A673 (cell line): ENCODE data around the gene UBP1.

Experiments
- EZH2 ChIP-seq: fragments of 200-600 bp; sonication (generic); IDR thresholded peaks from 2 replicates; pipeline ENCODE4 v1.6.1; 2017; ENCODE audit warnings: borderline replicate concordance, low read depth, mild to moderate bottlenecking, mixed read lengths, antibody characterized with exemption, low read length; ENCODE audit not compliant: poor library complexity, severe bottlenecking
- TF ChIP-seq, protein P1 (sequence below): fragments of 300-800, 200-600 bp; sonication (generic); conservative IDR thresholded peaks from 2 replicates; pipeline ENCODE4 v1.5.1; 2017; ENCODE audit warnings: low read depth, mild to moderate bottlenecking, antibody characterized with exemption, low read length, moderate library complexity, mixed read lengths

DNA sequence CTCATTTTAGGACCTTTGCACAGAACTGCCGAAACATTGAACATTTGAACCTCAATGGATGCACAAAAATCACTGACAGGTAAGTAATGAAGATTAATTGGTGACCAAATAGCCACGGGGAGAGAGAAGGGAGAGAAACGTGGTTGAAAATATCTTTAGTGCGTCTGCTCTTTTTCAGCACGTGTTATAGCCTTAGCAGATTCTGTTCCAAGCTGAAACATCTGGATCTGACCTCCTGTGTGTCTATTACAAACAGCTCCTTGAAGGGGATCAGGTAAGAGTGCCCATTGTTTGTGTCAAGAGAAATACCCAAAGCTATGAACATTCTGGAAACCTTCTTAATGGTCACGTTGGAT is 67.1 kb downstream of the UBP1 start:
- TF ChIP-seq, protein P1, sequence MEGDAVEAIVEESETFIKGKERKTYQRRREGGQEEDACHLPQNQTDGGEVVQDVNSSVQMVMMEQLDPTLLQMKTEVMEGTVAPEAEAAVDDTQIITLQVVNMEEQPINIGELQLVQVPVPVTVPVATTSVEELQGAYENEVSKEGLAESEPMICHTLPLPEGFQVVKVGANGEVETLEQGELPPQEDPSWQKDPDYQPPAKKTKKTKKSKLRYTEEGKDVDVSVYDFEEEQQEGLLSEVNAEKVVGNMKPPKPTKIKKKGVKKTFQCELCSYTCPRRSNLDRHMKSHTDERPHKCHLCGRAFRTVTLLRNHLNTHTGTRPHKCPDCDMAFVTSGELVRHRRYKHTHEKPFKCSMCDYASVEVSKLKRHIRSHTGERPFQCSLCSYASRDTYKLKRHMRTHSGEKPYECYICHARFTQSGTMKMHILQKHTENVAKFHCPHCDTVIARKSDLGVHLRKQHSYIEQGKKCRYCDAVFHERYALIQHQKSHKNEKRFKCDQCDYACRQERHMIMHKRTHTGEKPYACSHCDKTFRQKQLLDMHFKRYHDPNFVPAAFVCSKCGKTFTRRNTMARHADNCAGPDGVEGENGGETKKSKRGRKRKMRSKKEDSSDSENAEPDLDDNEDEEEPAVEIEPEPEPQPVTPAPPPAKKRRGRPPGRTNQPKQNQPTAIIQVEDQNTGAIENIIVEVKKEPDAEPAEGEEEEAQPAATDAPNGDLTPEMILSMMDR = peak; percentile 24; the same call in 1 of the 2 replicates
- no peak for TF ChIP-seq EZH2
